ENCODE data around the gene TXNL4A.

TXNL4A gene

DNA sequence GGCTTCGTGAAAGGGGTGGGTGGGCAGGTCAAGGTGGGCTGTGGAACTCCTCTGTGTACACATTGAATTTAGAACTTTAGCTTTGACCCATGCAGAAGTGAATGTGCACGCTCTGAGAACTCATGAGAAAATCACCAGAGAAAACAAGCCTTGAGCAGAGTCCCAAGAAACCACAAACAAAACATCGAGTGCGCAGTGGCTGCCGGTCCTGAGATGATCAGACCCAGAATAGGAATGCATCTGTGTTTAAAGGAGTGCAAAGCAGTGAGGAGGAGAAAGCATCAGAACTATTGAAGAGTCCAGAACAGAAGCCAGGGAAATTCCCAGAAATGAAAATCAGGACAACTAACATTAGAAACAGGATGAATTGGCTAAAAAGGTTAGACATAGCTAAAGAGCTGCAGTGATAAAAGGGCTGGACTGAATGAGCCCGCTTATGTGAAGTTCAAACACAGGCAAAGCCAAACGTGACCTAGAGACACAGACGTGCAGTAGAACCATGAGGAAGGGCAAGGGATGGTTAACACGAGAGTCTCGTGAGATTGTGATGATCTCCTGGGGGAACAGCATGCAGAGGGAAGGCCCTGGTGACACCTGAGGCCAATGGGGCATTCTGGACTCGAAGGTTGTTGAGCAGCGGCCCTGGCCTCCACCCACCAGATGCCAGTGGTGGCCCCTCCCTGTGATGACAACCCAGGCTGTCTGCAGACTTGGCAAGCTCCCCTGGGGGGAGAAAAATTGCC is 16.4 kb upstream of the TXNL4A start:
- TF ChIP-seq SIN3A (IDR thresholded peaks at IDR 0.05; ENCODE audit: borderline replicate concordance, insufficient read depth, low read length) (no peak), TAF1 (IDR thresholded peaks at IDR 0.05; ENCODE audit: borderline replicate concordance, insufficient read depth, low read length) (no peak), FOXP2 (optimal IDR thresholded peaks at IDR 0.05; ENCODE audit: borderline replicate concordance, extremely low read depth, extremely low read length, insufficient read depth) (no peak), POLR2AphosphoS5 (IDR thresholded peaks at IDR 0.05; ENCODE audit: low read depth, low read length) (no peak)
- TF ChIP-seq, protein P1, sequence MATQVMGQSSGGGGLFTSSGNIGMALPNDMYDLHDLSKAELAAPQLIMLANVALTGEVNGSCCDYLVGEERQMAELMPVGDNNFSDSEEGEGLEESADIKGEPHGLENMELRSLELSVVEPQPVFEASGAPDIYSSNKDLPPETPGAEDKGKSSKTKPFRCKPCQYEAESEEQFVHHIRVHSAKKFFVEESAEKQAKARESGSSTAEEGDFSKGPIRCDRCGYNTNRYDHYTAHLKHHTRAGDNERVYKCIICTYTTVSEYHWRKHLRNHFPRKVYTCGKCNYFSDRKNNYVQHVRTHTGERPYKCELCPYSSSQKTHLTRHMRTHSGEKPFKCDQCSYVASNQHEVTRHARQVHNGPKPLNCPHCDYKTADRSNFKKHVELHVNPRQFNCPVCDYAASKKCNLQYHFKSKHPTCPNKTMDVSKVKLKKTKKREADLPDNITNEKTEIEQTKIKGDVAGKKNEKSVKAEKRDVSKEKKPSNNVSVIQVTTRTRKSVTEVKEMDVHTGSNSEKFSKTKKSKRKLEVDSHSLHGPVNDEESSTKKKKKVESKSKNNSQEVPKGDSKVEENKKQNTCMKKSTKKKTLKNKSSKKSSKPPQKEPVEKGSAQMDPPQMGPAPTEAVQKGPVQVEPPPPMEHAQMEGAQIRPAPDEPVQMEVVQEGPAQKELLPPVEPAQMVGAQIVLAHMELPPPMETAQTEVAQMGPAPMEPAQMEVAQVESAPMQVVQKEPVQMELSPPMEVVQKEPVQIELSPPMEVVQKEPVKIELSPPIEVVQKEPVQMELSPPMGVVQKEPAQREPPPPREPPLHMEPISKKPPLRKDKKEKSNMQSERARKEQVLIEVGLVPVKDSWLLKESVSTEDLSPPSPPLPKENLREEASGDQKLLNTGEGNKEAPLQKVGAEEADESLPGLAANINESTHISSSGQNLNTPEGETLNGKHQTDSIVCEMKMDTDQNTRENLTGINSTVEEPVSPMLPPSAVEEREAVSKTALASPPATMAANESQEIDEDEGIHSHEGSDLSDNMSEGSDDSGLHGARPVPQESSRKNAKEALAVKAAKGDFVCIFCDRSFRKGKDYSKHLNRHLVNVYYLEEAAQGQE (IDR thresholded peaks at IDR 0.05; ENCODE audit: insufficient read depth in 1 of 2, low read depth in 2 of 2, low read length in 2 of 2), result no peak

DNA sequence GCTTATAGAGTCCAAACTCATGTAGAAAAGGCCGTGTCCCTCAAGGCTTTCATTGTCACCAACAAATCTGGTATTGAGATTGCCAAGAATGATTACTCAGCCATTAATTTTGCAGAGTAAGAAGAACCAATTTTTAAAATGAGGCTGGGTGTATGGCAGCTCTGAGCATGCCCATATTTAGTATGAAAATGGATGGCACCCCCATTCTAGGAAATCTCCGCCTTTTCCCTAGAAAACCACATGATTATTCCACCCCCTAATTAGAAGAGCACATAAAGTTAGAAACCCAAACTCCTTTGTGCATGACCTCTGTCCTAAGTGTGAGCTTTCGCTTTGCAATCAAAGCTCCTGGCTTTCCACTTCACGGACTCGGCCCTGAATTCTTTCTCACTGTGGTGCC is 14.1 kb upstream of the TXNL4A start:
- TF ChIP-seq FOXP2 (optimal IDR thresholded peaks at IDR 0.05; ENCODE audit: borderline replicate concordance, extremely low read depth, extremely low read length, insufficient read depth) (no peak), POLR2AphosphoS5 (IDR thresholded peaks at IDR 0.05; ENCODE audit: low read depth, low read length) (no peak), TAF1 (IDR thresholded peaks at IDR 0.05; ENCODE audit: borderline replicate concordance, insufficient read depth, low read length) (no peak), SIN3A (IDR thresholded peaks at IDR 0.05; ENCODE audit: borderline replicate concordance, insufficient read depth, low read length) (no peak)
- TF ChIP-seq, protein P1 (IDR thresholded peaks at IDR 0.05; ENCODE audit: insufficient read depth in 1 of 2, low read depth in 2 of 2, low read length in 2 of 2), result no peak

DNA sequence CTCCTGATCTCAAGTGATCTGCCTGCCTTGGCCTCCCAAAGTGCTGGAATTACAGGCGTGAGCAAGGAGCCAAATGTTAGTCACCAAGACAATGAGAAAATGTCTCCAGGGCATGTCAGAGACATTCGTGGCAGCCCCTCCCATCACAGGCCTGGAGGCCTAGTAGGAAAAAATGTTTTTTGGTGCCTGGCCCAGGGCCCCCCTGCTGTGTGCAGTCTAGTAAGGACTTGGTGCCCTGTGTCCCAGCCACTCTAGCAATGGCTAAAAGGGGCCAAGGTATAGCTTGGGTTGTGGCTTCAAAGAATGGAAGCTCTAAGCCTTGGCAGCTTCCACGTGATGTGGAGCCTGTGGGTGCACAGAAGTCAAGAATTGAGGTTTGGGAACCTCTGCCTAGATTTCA is 12.5 kb upstream of the TXNL4A start:
- TF ChIP-seq POLR2AphosphoS5 (IDR thresholded peaks at IDR 0.05; ENCODE audit: low read depth, low read length) (no peak), SIN3A (IDR thresholded peaks at IDR 0.05; ENCODE audit: borderline replicate concordance, insufficient read depth, low read length) (no peak), FOXP2 (optimal IDR thresholded peaks at IDR 0.05; ENCODE audit: borderline replicate concordance, extremely low read depth, extremely low read length, insufficient read depth) (no peak), TAF1 (IDR thresholded peaks at IDR 0.05; ENCODE audit: borderline replicate concordance, insufficient read depth, low read length) (no peak)
- TF ChIP-seq, protein P1 (IDR thresholded peaks at IDR 0.05; ENCODE audit: insufficient read depth in 1 of 2, low read depth in 2 of 2, low read length in 2 of 2), result no peak

DNA sequence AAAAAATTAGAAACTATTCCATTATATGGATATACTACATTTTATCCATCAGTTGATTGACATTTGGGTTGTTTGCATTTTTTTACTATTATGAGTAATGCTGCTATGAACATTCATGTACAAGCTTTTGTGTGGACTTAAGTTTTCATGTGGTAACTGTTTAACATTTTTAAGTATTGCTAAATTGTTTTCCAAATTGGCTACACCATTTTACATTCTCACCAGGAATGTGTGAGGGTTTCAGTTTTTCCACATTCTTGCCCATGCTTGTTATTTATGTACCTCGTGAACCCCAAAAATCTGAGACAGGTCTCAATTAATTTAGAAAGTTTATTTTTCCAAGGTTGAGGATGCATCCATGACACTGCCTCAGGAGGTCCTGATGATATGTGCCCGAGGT is 3.1 kb upstream of the TXNL4A start:
- TF ChIP-seq FOXP2 (optimal IDR thresholded peaks at IDR 0.05; ENCODE audit: borderline replicate concordance, extremely low read depth, extremely low read length, insufficient read depth), result no peak
- TF ChIP-seq, protein P1 (IDR thresholded peaks at IDR 0.05; ENCODE audit: insufficient read depth in 1 of 2, low read depth in 2 of 2, low read length in 2 of 2), result no peak
- no peak for TF ChIP-seq POLR2AphosphoS5 (IDR thresholded peaks at IDR 0.05; ENCODE audit: low read depth, low read length)
- TF ChIP-seq SIN3A (IDR thresholded peaks at IDR 0.05; ENCODE audit: borderline replicate concordance, insufficient read depth, low read length), result no peak
- TF ChIP-seq TAF1 (IDR thresholded peaks at IDR 0.05; ENCODE audit: borderline replicate concordance, insufficient read depth, low read length), result no peak

Measured in PFSK-1 (cell line).